ENCODE results near the gene PCNX3. TPM values are rescaled to one million over a fixed set of nuclear protein-coding genes. Genes with fewer than 3 reads are reported as not detected.

PCNX3 gene
- total RNA-seq, 1 experiment from 2014 or later: 74.5 TPM

DNA sequence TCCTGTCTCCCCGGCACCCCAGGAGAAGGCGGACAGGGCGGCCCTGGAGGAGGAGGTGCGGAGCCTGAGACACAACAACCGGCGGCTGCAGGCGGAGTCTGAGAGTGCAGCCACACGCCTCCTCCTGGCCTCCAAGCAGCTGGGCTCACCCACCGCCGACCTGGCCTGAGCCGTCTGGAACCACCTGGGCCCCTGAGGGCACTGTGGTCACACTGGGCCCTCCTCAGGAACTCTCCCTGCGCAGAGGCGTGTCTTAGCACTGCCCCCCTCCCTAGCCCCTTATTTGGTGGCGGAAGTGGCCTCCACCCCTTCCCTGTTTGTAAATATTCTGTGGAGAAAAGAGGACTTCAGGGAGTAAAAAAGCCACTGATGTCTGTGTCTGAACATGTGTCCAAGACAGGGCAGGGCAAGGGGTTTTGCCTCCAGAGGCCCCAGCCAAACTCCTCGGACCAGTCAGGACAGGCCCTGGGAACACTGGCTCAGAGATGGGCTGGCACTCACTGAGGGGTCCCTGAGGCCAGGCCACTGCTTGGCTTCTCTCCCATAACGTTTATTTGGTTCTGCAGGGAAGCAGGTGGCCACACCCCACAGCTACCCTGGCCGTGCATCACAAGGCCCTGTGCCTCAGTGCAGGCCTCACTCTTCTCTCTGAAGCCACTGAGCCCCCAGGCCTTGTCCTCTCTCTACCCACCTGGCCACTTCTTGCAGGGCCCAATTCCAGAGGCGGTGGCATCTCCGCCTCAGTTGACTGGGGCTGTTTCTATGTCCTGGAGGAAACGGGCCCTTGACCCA lies 35.2 kb downstream of the PCNX3 start:
- in situ Hi-C loops (cut with HindIII; ENCODE audit: low pct_unique_long_range_greater_than_20kb, low sequenced_read_pairs) (no loop called here), intact Hi-C loops (cut with micrococcal nuclease; ENCODE audit: unreplicated experiment) (no loop called here)
- Histone ChIP-seq H3K27ac (ENCODE audit: low read length) (peak overlapping the region; percentile 95; the same call in 1 of the 2 replicates), H3K36me3 (ENCODE audit: control insufficient read depth, insufficient read depth, low read length) (no peaks in the 10 kb centered on the region), H3K4me1 (ENCODE audit: control insufficient read depth, insufficient read depth, low read length) (peaks cover 21% of the 10 kb centered on the region), H3K27me3 (ENCODE audit: control insufficient read depth, insufficient read depth, low read length) (no peaks in the 10 kb centered on the region), H3K9me3 (ENCODE audit: control insufficient read depth, insufficient read depth, low read depth, low read length) (no peaks in the 10 kb centered on the region), H3K4me3 (ENCODE audit: low read depth in 2 of 2, low read length in 2 of 2) (no peak overlapping the region)
- no peak for DNase-seq (ENCODE audit: low read depth, low spot score)
- POLR2A ChIA-PET: interaction anchor here (0.5 kb wide), 1 partner anchor 317 kb away, joined by 3 read pairs; no protein-coding TSS in a partner anchor
- CTCF ChIA-PET: no interaction called here
- no TSS peak for BruUV-seq (replicated peaks)
- no peak for TF ChIP-seq POLR2AphosphoS5 (IDR thresholded peaks at IDR 0.05; ENCODE audit: low read depth, low read length)
- no peak for TF ChIP-seq CTCF (IDR thresholded peaks at IDR 0.05)
- no peak for TF ChIP-seq TCF7L2 (IDR thresholded peaks at IDR 0.05; ENCODE audit: low read depth, low read length)
- no peak for TF ChIP-seq SIN3A (IDR thresholded peaks at IDR 0.05; ENCODE audit: borderline replicate concordance, insufficient read depth, low read depth, low read length)
- no peak for TF ChIP-seq REST (IDR thresholded peaks at IDR 0.05; ENCODE audit: insufficient read depth in 1 of 2, low read depth in 2 of 2, low read length in 1 of 2)
- no peak for ATAC-seq

- BruUV-seq (replicated peaks): no TSS peak
- no peaks in the 10 kb centered on the region for H3K36me3 ChIP-seq (ENCODE audit: control insufficient read depth, insufficient read depth, low read length)
- intact Hi-C loops (cut with micrococcal nuclease; ENCODE audit: unreplicated experiment): no loop called here
- peak overlapping the region; percentile 95; the same call in 1 of the 2 replicates for H3K27ac ChIP-seq (ENCODE audit: low read length)
- no peaks in the 10 kb centered on the region for H3K9me3 ChIP-seq (ENCODE audit: control insufficient read depth, insufficient read depth, low read depth, low read length)
- in situ Hi-C loops (cut with HindIII; ENCODE audit: low pct_unique_long_range_greater_than_20kb, low sequenced_read_pairs): no loop called here
- ATAC-seq: no peak
- TF ChIP-seq TCF7L2 (IDR thresholded peaks at IDR 0.05; ENCODE audit: low read depth, low read length): no peak
- no peak for TF ChIP-seq POLR2AphosphoS5 (IDR thresholded peaks at IDR 0.05; ENCODE audit: low read depth, low read length)
- TF ChIP-seq CTCF (IDR thresholded peaks at IDR 0.05): no peak
- no peak for TF ChIP-seq REST (IDR thresholded peaks at IDR 0.05; ENCODE audit: insufficient read depth in 1 of 2, low read depth in 2 of 2, low read length in 1 of 2)
- no peak for TF ChIP-seq SIN3A (IDR thresholded peaks at IDR 0.05; ENCODE audit: borderline replicate concordance, insufficient read depth, low read depth, low read length)
- POLR2A ChIA-PET: interaction anchor here (0.6 to 1.0 kb wide), 2 partner anchors 15 to 19 kb away, joined by 3 read pairs; no protein-coding TSS in a partner anchor
- no peaks in the 10 kb centered on the region for H3K27me3 ChIP-seq (ENCODE audit: control insufficient read depth, insufficient read depth, low read length)
- no peak overlapping the region for H3K4me3 ChIP-seq (ENCODE audit: low read depth in 2 of 2, low read length in 2 of 2)
- H3K4me1 ChIP-seq (ENCODE audit: control insufficient read depth, insufficient read depth, low read length): peaks cover 21% of the 10 kb centered on the region
- CTCF ChIA-PET: no interaction called here
- DNase-seq (ENCODE audit: low read depth, low spot score): no peak
Measured at GRCh38 chr11:65651339-65651588, 35.7 kb downstream of the PCNX3 start.

Data from Panc1 (cell line).